Fibroblast of mammary gland (primary cell): ENCODE results near the gene GASK1A.

ENCODE experiments used
- DNase-seq: peaks from one replicate; pipeline ENCODE4 v3.0.0-alpha.2; 2010; ENCODE audit warnings: low read depth
- H3K4me3 ChIP-seq: 2 replicates; pipeline ENCODE4 v1.5.1; 2011; ENCODE audit warnings: low read depth, mild to moderate bottlenecking, low read length, moderate library complexity; ENCODE audit not compliant: control insufficient read depth
- CTCF ChIP-seq: conservative IDR thresholded peaks from 2 replicates; pipeline ENCODE4 v1.5.1; 2011; ENCODE audit warnings: low read depth, low read length, inconsistent platforms; ENCODE audit not compliant: control insufficient read depth, insufficient read depth

The GASK1A gene

GRCh38 chr3:43009547-43009946 lies 30.4 kb downstream of the GASK1A start:
- DNase-seq = no peak
- no peak for TF ChIP-seq CTCF

GRCh38 chr3:43010638-43011037 lies 31.5 kb downstream of the GASK1A start:
- TF ChIP-seq CTCF = no peak
- H3K4me3 ChIP-seq = no peak overlapping the region
- DNase-seq = peak; percentile 11

More at GRCh38 chr3:43009547-43009946, 30.4 kb downstream of the GASK1A start:
- no peak overlapping the region for H3K4me3 ChIP-seq

GRCh38 chr3:43011638-43012037 lies 32.5 kb downstream of the GASK1A start:
- TF ChIP-seq CTCF = no peak
- no peak for DNase-seq
- no peak overlapping the region for H3K4me3 ChIP-seq

- no peak overlapping the region for H3K4me3 ChIP-seq
- TF ChIP-seq CTCF = no peak
- DNase-seq = no peak
Observed at GRCh38 chr3:43012174-43012573, 33.1 kb downstream of the GASK1A start.

GRCh38 chr3:43013256-43013655 lies 34.1 kb downstream of the GASK1A start:
- no peak for DNase-seq
- TF ChIP-seq CTCF = no peak
- H3K4me3 ChIP-seq = no peak overlapping the region

- no peak overlapping the region for H3K4me3 ChIP-seq
- no peak for DNase-seq
- TF ChIP-seq CTCF = no peak
Observed at GRCh38 chr3:43013743-43014155, 34.6 kb downstream of the GASK1A start.

- DNase-seq = no peak
- H3K4me3 ChIP-seq = no peak overlapping the region
- TF ChIP-seq CTCF = no peak
Observed at GRCh38 chr3:43014241-43014640, 35.1 kb downstream of the GASK1A start.
